Activated naive CD8-positive, alpha-beta T cell (primary cell): ENCODE results near the gene FBXO21.

ENCODE experiments used
- H3K27ac Mint-ChIP-seq: one replicate; pipeline ENCODE4 v1.8.0; 2021; ENCODE audit warnings: mixed read lengths
- H3K27me3 Mint-ChIP-seq: one replicate; pipeline ENCODE4 v1.8.0; 2021; ENCODE audit warnings: mixed read lengths
- H3K36me3 Mint-ChIP-seq: one replicate; pipeline ENCODE4 v1.8.0; 2021; ENCODE audit warnings: mixed read lengths
- H3K4me1 Mint-ChIP-seq: one replicate; pipeline ENCODE4 v1.8.0; 2021; ENCODE audit warnings: low read depth, mixed read lengths
- H3K4me3 Mint-ChIP-seq: one replicate; pipeline ENCODE4 v1.8.0; 2021; ENCODE audit warnings: mild to moderate bottlenecking, mixed read lengths
- H3K9me3 Mint-ChIP-seq: one replicate; pipeline ENCODE4 v1.8.0; 2021; ENCODE audit warnings: low read depth, mixed read lengths

FBXO21 gene

GRCh38 chr12:117143008-117143532 lies 47.2 kb downstream of the FBXO21 start:
- Mint-ChIP-seq H3K4me1 (peaks cover 13% of the 10 kb centered on the region), H3K27me3 (no peaks in the 10 kb centered on the region), H3K36me3 (peaks cover 5% of the 10 kb centered on the region), H3K27ac (peak overlapping the region; percentile 58), H3K9me3 (no peaks in the 10 kb centered on the region), H3K4me3 (no peak overlapping the region)

- H3K4me1 Mint-ChIP-seq, result peaks cover 12% of the 10 kb centered on the region
- no peaks in the 10 kb centered on the region for H3K9me3 Mint-ChIP-seq
- H3K4me3 Mint-ChIP-seq, result no peak overlapping the region
- no peaks in the 10 kb centered on the region for H3K27me3 Mint-ChIP-seq
- H3K27ac Mint-ChIP-seq, result no peak overlapping the region
- H3K36me3 Mint-ChIP-seq, result peaks cover 5% of the 10 kb centered on the region
These were observed 48.2 kb downstream of the FBXO21 start for GRCh38 chr12:117142094-117142493.

- no peaks in the 10 kb centered on the region for H3K9me3 Mint-ChIP-seq
- H3K36me3 Mint-ChIP-seq, result peaks cover 5% of the 10 kb centered on the region
- H3K27me3 Mint-ChIP-seq, result no peaks in the 10 kb centered on the region
- H3K4me1 Mint-ChIP-seq, result peaks cover 12% of the 10 kb centered on the region
- H3K4me3 Mint-ChIP-seq, result no peak overlapping the region
- no peak overlapping the region for H3K27ac Mint-ChIP-seq
These were observed 49.0 kb downstream of the FBXO21 start for GRCh38 chr12:117141097-117141898.

GRCh38 chr12:117140397-117141096 lies 49.7 kb downstream of the FBXO21 start:
- H3K27ac Mint-ChIP-seq, result no peak overlapping the region
- H3K27me3 Mint-ChIP-seq, result no peaks in the 10 kb centered on the region
- H3K9me3 Mint-ChIP-seq, result no peaks in the 10 kb centered on the region
- peaks cover 4% of the 10 kb centered on the region for H3K36me3 Mint-ChIP-seq
- no peak overlapping the region for H3K4me3 Mint-ChIP-seq
- H3K4me1 Mint-ChIP-seq, result peaks cover 14% of the 10 kb centered on the region

GRCh38 chr12:117139025-117139717 lies 51.1 kb downstream of the FBXO21 start:
- Mint-ChIP-seq H3K27ac (no peak overlapping the region), H3K9me3 (no peaks in the 10 kb centered on the region), H3K4me1 (peaks cover 17% of the 10 kb centered on the region)

GRCh38 chr12:117134721-117135120 lies 55.5 kb downstream of the FBXO21 start:
- no peak overlapping the region for H3K27ac Mint-ChIP-seq
- peaks cover 2% of the 10 kb centered on the region for H3K36me3 Mint-ChIP-seq
- no peak overlapping the region for H3K4me3 Mint-ChIP-seq
- no peaks in the 10 kb centered on the region for H3K9me3 Mint-ChIP-seq
- H3K27me3 Mint-ChIP-seq, result no peaks in the 10 kb centered on the region
- H3K4me1 Mint-ChIP-seq, result peaks cover 19% of the 10 kb centered on the region

More at GRCh38 chr12:117139025-117139717, 51.1 kb downstream of the FBXO21 start:
- no peak overlapping the region for H3K4me3 Mint-ChIP-seq
- peaks cover 2% of the 10 kb centered on the region for H3K36me3 Mint-ChIP-seq
- no peaks in the 10 kb centered on the region for H3K27me3 Mint-ChIP-seq

GRCh38 chr12:117134059-117134458 lies 56.2 kb downstream of the FBXO21 start:
- H3K4me1 Mint-ChIP-seq, result peaks cover 19% of the 10 kb centered on the region
- peak overlapping the region; percentile 94 for H3K27ac Mint-ChIP-seq
- H3K9me3 Mint-ChIP-seq, result no peaks in the 10 kb centered on the region
- peaks cover 2% of the 10 kb centered on the region for H3K36me3 Mint-ChIP-seq
- H3K4me3 Mint-ChIP-seq, result peak overlapping the region; percentile 44
- no peaks in the 10 kb centered on the region for H3K27me3 Mint-ChIP-seq

GRCh38 chr12:117130801-117131200 lies 59.5 kb downstream of the FBXO21 start:
- Mint-ChIP-seq H3K27me3 (no peaks in the 10 kb centered on the region), H3K9me3 (no peaks in the 10 kb centered on the region), H3K36me3 (peaks cover 2% of the 10 kb centered on the region), H3K27ac (no peak overlapping the region), H3K4me1 (peaks cover 14% of the 10 kb centered on the region), H3K4me3 (no peak overlapping the region)

GRCh38 chr12:117129391-117129790 lies 60.9 kb downstream of the FBXO21 start:
- Mint-ChIP-seq H3K36me3 (peaks cover 2% of the 10 kb centered on the region), H3K4me3 (no peak overlapping the region)

GRCh38 chr12:117127933-117128823 lies 62.1 kb downstream of the FBXO21 start:
- Mint-ChIP-seq H3K27ac (peak overlapping the region; percentile 8), H3K36me3 (no peaks in the 10 kb centered on the region), H3K4me3 (no peak overlapping the region), H3K9me3 (no peaks in the 10 kb centered on the region), H3K4me1 (peaks cover 9% of the 10 kb centered on the region), H3K27me3 (no peaks in the 10 kb centered on the region)

More at GRCh38 chr12:117129391-117129790, 60.9 kb downstream of the FBXO21 start:
- Mint-ChIP-seq H3K27me3 (no peaks in the 10 kb centered on the region), H3K27ac (no peak overlapping the region), H3K4me1 (peaks cover 16% of the 10 kb centered on the region), H3K9me3 (no peaks in the 10 kb centered on the region)

- H3K9me3 Mint-ChIP-seq, result no peaks in the 10 kb centered on the region
- H3K36me3 Mint-ChIP-seq, result no peaks in the 10 kb centered on the region
- peaks cover 8% of the 10 kb centered on the region for H3K4me1 Mint-ChIP-seq
- H3K27me3 Mint-ChIP-seq, result no peaks in the 10 kb centered on the region
- no peak overlapping the region for H3K4me3 Mint-ChIP-seq
- no peak overlapping the region for H3K27ac Mint-ChIP-seq
These were observed 63.9 kb downstream of the FBXO21 start for GRCh38 chr12:117126335-117126734.

- Mint-ChIP-seq H3K4me1 (peaks cover 8% of the 10 kb centered on the region), H3K27ac (no peak overlapping the region), H3K27me3 (no peaks in the 10 kb centered on the region), H3K36me3 (no peaks in the 10 kb centered on the region), H3K4me3 (no peak overlapping the region), H3K9me3 (no peaks in the 10 kb centered on the region)
These were observed 64.5 kb downstream of the FBXO21 start for GRCh38 chr12:117125767-117126166.

GRCh38 chr12:117125272-117125613 lies 65.0 kb downstream of the FBXO21 start:
- H3K9me3 Mint-ChIP-seq, result no peaks in the 10 kb centered on the region
- H3K4me1 Mint-ChIP-seq, result peaks cover 8% of the 10 kb centered on the region
- no peaks in the 10 kb centered on the region for H3K27me3 Mint-ChIP-seq
- H3K4me3 Mint-ChIP-seq, result no peak overlapping the region
- no peaks in the 10 kb centered on the region for H3K36me3 Mint-ChIP-seq
- no peak overlapping the region for H3K27ac Mint-ChIP-seq
